NOMO-1 treated with dmso at 0.1 percent for 144 hours (cell line): ENCODE results near the gene UBE3C.
A peak's percentile ranks its signal among the peaks of the same experiment; 100 is the strongest.
"Not testable (repeated sequence)": the region's sequence is repeated elsewhere in the genome, so short reads cannot be mapped to it uniquely, and the experiment has no call there.

Source experiments
- DNase-seq: peaks from one replicate; lab custom pipeline; 2025; ENCODE audit not compliant: unreplicated experiment; lab: John Stamatoyannopoulos, UW

The UBE3C gene

DNA sequence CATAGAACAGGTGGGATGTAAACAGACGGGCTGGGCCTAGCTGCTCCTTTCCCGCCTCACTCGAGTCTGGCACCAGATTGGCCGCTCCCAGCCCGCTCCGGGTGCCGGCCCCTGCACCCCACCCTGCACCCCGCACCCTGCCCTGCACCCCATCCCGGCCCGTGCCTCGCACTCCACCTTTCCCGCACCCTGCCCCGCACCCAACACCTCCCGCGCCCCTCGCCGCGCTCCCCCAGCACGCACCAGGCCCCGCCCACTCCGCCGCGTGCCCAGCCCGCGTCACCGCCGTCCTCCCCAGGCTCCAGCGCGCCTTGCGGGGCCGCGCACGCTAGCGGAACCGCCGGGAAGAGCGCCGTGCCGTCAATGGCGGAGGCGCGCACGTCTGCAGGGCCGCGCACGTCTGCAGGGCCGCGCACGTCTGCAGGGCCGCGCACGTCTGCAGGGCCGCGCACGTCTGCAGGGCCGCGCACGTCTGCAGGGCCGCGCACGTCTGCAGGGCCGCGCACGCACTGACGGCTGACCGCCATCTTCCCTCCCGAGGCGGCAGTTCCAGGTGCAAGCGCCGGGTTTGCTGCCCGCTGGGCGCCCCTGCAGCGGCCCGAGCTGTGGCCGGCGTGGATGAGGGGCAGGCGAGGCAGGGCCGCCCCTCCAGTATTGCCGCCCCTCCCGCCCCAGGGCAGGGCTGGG is at the start of gene UBE3C:
UBE3C (plus strand) TSS at position 503 of the 687 bp plus-strand sequence. CDS start 347 bp downstream, outside the sequence.
- DNase-seq = peak; percentile 58

DNA sequence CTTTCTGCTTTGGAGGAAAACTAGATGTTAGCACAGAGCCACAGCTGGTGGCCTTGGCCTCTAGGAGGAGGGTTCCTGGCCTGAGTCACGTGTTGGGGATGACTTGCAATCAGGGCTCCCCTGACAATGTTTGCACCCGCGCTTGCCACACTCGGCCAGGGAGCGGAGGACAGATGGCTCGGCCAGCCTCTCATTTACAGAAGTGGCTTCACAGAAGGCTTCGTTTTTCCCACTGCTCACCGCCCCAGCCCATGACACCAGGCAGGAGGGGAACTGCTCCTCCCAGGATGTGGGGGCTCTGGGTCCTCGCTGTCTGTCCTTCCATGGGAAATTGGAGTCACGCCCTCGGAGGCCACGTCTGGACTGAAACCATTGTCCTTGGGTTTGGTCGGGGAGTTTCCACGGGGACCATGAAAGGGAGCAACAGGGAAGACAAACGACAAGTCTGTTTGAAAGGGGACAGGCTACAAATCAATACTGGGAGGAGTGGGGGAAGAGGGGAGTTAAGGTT is 49.6 kb upstream of the UBE3C start:
- no peak for DNase-seq

DNA sequence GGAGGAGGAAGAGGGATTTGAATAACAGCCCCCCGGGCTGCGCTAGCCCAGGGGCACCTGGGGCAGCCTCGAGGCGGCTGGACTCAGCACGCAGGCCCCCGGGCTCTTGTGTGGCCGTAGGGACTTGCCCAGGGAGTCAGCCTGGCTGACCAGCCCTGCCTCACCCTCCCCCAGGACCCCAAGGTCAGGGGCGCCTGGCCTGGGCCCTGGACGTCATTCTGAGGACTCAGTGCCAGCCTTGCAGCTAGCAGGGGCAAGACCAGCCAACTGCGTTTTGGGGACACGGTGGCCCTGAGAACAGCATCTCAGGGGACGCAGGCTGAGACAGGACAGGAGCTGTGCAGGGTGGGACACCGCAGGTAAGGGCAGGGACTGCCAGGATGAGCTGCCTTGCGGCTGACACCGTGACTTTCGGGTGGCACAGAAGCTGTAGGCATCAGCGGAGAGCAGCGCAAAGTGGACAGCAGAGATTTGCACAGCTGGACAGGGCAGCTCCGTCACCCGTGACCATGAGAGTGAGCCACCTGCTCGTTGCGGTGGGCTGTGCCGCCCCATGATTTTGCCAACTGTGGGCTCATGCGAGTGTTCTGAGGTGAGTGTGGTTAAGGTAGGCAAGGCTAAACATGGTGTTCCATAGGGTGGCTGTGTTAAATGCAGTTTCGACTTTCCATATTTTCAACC is 48.1 kb upstream of the UBE3C start:
- DNase-seq = no peak

DNA sequence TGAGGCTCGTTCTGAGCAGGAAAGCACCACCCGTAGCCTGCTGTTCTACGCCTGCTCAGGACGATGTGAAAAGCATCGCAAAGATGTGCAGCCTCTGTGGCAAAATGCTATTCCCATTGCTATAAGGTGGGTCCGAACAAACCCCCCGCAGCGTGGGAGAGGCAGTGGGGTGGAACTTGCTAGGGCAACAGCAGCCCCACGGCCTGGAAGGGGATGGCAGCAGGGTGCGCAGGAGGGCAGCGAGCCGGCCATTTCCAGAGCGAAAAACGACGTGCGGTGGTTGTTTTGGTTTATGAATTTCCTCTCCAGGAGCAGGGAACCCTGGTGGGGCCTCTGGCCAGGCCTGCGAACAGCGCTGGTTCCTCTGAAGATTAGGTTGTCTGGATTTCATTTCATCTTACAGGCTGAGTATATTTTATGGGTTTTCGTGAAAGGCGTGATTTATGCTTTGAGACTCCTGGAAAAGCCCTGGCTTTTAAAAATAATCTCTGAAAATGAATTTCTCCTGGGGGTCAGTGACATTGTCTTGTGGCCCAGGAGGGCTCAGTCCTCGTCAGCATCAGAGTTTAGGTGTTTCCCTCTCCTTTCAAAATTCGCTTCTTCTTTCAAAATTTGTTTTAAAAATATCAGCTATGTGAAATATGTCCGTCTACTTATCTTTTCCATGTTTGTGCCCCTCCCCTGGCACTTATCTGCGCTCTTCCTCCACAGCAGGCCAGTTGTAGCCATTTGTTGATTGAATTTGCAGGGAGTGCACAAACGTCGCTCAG is 42.3 kb upstream of the UBE3C start:
- no peak for DNase-seq

DNA sequence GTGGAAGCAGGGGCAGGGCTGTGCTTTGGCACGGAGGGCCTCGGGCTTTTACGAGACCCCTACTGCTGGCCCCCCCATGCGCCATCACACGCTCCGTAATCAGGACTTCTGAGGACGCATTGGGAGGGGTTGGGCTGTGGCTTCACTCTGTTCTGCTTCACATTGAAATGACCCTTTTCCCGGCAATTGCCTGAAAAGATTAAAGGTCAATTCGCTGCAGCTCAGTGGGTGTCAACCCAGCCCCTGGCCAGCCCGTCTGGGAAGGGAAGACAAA is 41.7 kb upstream of the UBE3C start:
- no peak for DNase-seq

DNA sequence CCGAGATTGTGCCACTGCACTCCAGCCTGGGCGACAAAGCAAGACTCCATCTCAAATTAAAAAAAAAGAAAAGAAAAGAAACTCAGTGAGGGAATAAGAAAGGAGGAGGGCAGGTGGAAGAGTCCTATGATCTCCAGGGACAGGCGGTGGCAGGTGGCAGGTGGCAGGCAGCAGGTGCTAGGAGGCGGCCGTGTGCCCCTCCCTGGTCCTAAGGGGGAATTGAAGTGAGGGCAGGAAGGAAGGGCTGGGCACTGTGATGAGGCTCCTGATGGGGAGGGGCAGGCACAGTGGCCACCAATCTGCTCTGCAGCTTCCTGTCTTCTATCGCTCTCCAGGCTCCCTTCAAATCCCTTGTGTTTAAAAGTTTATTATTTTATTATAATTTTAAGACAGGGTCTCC is 41.2 kb upstream of the UBE3C start:
- DNase-seq = no peak

DNA sequence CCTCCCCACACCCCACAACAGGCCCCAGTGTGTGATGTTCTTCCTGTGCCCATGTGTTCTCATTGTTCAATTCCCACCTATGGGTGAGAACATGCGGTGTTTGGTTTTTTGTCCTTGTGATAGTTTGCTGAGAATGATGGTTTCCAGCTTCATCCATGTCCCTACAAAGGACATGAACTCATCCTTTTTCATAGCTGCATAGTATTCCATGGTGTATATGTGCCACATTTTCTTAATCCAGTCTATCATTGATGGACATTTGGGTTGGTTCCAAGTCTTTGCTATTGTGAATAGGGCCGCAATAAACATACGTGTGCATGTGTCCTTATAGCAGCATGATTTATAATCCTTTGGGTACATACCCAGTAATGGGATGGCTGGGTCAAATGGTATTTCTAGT is 38.7 kb upstream of the UBE3C start:
- DNase-seq = not testable (repeated sequence)

DNA sequence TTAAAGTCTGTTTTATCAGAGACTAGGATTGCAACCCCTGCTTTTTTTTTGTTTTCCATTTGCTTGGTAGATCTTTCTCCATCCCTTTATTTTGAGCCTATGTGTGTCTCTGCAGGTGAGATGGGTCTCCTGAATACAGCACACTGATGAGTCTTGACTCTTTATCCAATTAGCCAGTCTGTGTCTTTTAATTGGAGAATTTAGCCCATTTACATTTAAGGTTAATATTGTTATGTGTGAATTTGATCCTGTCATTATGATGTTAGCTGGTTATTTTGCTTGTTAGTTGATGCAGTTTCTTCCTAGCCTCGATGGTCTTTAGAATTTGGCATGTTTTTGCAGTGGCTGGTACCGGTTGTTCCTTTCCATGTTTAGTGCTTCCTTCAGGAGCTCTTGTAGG is 35.1 kb upstream of the UBE3C start:
- not testable (repeated sequence) for DNase-seq

DNA sequence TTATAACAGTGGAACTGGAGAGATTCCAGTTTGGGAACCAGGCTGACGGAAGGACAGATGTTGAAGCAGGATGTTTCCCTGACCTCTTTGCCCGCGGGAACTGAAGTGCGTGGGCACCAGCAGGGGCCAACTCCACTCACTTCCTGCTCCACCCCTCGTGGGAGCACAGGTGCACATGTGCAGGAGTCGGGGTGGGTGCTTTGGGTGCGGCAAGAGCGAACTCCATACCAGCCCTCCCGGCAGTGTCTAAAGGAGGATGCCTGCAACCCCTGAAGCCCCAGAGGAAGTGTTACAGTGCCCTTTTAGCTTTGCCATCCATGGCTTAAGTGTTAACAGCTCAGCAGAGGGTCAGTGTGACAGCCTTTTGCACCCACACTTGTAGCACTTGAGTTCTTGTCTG is 27.4 kb upstream of the UBE3C start:
- no peak for DNase-seq

DNA sequence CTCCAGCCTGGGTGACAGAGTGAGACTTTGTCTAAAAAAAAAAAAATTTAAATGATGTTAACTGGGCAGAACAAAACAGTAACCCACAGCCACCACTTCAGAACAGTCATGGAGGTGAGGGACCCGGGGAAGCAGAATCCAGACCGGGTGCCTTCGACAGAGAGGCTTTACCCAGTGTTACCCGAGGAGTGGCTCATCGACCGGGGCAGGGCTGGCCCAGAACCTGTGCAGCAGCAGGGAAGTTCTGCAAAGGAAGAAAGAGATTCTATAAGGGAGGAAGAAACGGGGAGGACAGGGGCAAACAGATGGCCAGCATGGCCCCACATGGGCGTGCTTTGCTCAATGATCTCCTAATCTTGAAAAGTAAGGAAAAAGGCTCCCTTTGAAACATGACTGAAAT is 26.0 kb upstream of the UBE3C start:
- DNase-seq = no peak

DNA sequence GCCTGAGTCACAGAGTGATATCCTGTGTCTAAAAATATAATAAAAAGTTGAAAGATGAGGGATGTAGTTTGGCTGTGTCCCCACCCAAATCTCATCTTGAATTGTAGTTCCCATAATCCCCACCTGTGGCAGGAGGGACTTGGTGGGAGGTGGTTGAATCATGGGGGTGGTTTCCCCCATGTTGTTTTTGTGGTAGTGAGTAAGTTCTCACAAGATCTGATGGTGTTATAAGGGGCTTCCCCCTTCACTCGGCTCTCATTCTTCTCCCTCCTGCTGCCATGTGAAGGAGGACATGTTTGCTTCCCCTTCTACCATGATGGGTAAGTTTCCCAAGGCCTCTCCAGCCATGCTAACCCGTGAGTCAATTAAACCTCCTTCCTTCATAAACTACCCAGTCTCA is 25.1 kb upstream of the UBE3C start:
- no peak for DNase-seq

DNA sequence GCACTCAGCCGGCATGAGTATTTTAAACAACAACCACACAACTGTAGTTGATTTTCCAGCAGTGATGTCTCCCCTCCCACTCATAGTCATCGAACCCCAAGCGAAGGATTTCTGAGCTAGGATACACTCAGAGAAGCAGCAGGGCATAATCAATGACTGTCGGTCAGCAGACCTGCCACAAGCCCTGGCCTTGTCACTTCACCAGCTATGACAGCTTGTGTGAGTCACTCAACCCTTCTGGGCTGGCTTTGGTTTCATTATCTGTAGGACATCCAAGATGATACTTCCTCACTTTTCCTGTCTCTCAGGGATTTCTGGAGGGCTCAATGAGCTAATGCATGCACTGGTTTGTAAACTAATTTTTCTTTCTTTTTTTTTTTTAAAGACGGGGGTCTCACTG is 22.0 kb upstream of the UBE3C start:
- DNase-seq = no peak

DNA sequence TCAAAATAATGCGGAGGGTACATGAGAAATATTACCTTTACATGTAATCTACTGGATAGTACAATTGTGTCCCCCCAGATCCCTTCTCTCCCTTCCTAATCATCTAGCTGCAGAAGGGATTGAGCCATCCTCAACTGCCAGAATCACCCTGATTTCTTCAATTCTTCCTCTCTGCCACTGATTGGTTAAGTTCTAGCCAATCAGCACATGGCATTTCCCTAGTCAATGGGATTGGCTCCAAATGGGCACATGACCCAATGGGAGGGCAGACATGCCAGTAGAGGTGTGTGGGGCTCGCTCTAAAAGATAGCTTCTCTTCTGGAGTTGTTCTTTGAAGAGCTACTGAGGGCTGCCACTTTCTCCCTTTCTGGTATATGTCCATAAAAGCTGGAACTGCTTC is 20.9 kb upstream of the UBE3C start:
- no peak for DNase-seq

DNA sequence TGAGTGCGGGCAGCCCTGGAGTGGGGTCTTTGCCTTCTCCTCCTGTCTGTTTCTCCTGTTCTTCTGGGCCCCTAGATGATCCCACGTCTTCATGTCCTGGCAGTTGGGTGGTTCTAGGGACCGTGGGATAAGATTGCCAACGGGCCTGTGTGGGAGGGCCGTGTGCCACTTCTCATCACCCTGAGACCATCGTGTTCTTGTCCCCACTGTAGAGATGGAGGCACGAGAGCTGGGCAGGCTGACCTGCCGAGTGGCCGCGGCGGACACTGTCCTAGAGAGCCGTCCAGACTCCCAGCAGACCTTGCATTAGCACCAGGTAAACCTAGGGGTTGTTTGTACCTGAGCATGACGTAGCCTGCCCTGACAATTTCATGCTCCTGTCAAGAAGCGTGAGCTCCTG is 18.5 kb upstream of the UBE3C start:
- no peak for DNase-seq

DNA sequence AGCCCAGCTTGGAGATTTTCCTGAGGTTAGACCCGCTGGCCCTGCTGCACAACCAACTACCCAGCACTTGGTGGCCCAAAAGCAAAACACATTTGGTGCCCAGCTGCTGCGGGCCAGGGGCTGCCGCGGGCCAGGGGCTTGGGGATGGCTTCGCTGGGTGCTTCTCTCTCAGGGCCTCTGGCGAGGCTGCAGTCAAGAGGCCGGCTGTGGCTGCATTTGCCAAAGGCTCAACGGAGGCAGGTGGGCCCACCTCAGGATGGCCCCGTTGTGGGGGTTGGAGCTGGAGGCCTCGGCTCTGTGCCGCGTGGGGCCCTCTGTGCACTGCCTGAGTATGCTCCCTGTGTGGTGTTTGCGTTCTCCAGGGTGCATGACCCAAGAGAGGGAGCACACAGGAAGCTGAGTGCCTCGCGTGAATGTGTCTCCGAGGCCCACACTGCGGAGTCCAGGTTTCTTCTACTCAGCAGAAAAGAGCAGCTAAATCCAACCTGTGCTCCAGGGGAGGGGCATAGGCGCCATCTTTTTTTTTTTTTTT is 17.5 kb upstream of the UBE3C start:
- DNase-seq = no peak

DNA sequence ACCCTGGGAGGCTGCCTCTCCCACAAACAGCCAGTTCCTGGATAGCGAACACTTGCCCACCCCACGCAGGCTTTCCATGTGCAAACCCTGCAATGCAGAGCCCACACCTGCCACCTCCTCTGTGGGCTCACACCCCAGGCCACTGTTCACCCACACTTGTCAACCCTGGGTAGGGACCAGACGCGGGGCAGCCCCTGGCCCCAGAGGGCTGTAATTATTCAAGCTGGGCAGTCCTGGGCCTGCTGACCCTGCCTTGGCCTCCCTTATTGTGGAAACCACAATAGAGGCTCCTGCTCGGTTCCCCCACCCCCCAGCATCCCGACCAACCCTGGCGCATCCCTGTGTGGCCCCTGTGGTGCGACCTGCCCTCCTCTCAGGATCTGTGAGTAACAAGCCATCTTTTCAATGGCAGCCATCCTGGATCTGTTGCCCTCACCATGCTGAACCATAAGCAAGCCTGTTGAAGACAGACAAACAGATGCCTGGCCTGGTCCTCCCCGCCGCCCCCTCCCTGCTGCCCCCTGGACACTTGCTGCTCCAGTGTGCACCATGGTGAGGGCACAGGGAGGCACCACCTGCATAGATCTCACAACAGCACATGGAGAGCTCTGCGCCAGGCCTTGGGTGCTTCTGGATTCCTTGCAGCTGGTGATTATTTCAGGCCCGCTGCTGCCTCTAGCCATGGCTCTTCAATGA is 15.8 kb upstream of the UBE3C start:
- no peak for DNase-seq

DNA sequence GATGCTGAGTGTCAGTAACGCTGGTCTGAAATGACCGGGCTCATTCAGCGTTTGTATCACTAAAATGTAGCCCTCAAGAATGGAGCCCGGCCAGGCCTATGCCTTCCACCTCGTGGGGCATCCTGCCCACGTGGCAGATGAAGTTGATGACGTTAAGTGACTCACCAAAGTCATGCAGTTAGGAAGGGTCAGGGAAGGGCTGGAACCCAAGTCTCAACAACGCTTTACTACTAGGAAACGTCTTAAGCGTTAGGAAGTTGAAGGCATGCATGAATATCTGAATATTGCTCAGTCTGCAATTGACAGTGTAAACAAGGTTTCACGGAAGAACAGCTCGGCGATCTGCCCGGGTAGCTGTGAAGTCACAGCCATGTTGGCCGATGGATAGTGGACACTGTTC is 14.0 kb upstream of the UBE3C start:
- DNase-seq = no peak

DNA sequence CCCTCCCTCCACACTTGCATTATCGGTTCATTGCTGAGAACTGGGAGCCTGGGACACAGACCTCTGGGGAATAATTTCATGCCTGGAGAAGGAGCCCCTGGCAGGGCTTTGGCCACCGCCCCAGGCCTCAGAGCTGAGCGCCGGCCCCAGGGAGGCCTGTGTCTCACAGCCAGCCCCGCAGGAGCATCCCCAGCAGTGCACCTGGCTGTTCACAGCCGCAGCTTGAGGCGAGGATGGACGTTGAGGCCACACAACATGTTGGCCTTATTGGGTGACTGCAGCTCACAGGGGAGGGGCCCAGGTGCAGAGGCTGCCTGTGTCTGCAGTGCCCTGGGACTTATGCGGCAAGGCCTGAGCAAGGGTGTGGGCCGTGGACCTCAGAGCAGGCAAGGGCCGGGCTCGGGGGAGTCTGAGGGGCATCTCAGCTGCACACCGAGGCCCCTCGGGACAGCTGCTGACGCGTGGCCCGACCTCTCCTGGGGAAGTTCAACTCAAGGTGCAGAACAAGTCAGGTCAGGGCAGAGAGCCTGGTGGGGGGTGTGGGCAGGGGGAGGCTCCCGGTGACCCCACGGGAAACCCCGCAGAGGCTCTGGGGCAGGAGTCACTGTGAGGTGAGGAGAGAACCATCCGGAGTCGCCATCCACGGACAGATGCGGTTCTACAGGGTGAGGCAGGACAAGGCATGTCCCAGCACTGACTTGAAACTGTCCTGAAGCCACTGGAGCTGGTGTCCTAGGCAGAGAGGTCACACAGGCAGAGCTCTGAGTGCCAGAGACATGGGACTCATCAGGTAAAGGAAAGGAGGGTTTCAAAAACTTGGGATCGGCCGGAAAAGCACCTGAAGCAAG is 13.1 kb upstream of the UBE3C start:
- no peak for DNase-seq

DNA sequence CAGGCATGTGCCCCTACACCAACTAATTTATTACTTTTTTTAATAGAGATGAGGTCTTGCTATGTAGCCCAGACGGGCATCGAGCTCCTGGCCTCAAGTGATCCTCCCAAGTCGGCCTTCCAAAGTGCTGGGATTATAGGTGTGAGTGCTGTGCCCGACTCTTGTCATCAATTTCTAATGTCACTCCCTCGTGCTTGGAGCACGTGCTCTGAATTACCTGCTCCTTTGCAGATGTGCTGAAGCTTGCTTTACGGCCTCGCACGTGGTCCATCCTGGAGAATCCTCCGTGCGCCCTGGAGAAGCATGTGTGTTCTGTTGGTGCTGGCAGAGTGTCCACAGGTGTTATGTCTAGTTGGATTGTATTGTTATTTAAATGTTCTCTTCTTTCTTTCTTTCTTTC is 11.8 kb upstream of the UBE3C start:
- no peak for DNase-seq

DNA sequence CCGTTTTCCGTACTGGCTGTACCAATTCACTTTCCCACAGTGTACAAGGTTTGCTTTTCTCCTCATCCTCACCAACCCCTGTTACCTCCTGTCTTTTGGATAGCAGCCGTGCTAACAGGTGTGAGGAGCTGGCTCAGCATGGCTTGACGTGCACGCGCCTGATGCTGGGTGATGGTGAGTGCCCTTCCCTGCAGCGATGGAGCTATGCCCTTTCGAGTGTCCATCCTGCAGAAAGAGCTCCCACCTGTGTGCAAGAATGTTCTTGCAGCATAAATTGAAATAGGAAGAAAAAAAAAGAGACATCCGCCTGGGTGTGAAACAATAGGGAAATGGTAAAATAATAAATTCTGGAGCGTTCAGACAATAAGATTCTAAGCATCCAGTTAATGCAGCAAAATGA is 9.5 kb upstream of the UBE3C start:
- DNase-seq = no peak
